ENCODE data around the gene SULT1A2. TPM values are rescaled to one million over a fixed set of nuclear protein-coding genes. Genes with fewer than 3 reads are reported as not detected.
"Not testable (repeated sequence)": the region's sequence is repeated elsewhere in the genome, so short reads cannot be mapped to it uniquely, and the experiment has no call there.

The SULT1A2 gene
- total RNA-seq, 1 experiment from 2014 or later: not detected

- Histone ChIP-seq H3K27ac (no peak overlapping the region), H3K27me3 (replicated peaks) (0 out of 2 replicates have a peak, but pooled peaks cover 3% of the 10 kb centered on the region), H3K9me3 (replicated peaks) (no peaks in the 10 kb centered on the region), H3K4me1 (replicated peaks) (no peaks in the 10 kb centered on the region), H3K4me3 (no peak overlapping the region), H3K36me3 (no peaks in the 10 kb centered on the region)
- DNase-seq (ENCODE audit: low read depth in 1 of 2, low spot score in 2 of 2): no peak
These were observed 50.2 kb downstream of the SULT1A2 start for GRCh38 chr16:28546626-28547025.

GRCh38 chr16:28545964-28546363 lies 50.9 kb downstream of the SULT1A2 start:
- DNase-seq (ENCODE audit: low read depth in 1 of 2, low spot score in 2 of 2); H3K27me3 ChIP-seq (replicated peaks); H3K4me1 ChIP-seq (replicated peaks); H3K36me3 ChIP-seq; H3K27ac ChIP-seq; H3K4me3 ChIP-seq; H3K9me3 ChIP-seq (replicated peaks): not testable (repeated sequence)

DNA sequence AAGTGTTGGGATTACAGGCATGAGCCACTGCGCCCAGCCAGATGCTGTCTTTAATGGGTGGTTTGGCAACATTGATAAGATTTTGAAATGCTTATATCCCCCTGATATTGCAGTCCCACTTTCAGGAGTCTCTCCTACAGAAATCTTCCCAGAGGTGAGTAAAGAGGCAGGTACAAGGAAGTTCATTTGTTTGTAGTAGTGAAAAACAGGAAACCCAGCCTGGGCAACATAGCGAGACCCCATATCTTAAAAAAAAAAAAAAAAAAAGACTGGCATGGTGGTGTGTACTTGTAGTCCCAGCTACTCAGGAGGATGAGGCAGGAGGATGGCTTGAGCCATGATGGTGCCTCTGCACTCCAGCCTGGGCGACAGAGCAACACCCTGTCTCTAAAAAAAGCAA lies 51.9 kb downstream of the SULT1A2 start:
- H3K9me3 ChIP-seq (replicated peaks): no peaks in the 10 kb centered on the region
- H3K4me1 ChIP-seq (replicated peaks): no peaks in the 10 kb centered on the region
- no peaks in the 10 kb centered on the region for H3K36me3 ChIP-seq
- no peak overlapping the region for H3K4me3 ChIP-seq
- 0 out of 2 replicates have a peak, but pooled peaks cover 3% of the 10 kb centered on the region for H3K27me3 ChIP-seq (replicated peaks)
- no peak for DNase-seq (ENCODE audit: low read depth in 1 of 2, low spot score in 2 of 2)
- H3K27ac ChIP-seq: no peak overlapping the region

DNA sequence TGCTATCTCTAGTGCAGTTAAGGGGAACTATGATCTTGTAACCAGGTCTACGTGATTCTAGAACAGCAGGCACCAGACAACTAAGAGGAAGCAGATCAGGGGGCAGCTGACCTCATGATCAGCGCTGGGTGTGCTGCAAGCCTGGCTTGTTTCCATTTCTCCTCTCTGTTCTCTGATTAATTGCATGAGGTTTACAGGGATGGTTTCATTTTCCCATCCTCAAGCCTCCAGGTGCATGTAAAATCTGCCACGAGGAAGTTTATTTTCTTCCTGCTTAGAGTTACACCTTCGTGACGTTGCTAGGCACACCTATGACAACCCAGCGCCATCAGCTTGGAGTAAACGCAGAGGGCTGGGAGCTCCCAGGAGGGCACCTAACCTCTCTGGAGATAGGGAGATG lies 53.8 kb downstream of the SULT1A2 start:
- Histone ChIP-seq H3K27me3 (replicated peaks) (0 out of 2 replicates have a peak, but pooled peaks cover 3% of the 10 kb centered on the region), H3K4me3 (no peak overlapping the region), H3K27ac (no peak overlapping the region), H3K4me1 (replicated peaks) (peaks cover 5% of the 10 kb centered on the region; the same call in 1 of the 2 replicates), H3K36me3 (no peaks in the 10 kb centered on the region), H3K9me3 (replicated peaks) (no peaks in the 10 kb centered on the region)
- no peak for DNase-seq (ENCODE audit: low read depth in 1 of 2, low spot score in 2 of 2)

DNA sequence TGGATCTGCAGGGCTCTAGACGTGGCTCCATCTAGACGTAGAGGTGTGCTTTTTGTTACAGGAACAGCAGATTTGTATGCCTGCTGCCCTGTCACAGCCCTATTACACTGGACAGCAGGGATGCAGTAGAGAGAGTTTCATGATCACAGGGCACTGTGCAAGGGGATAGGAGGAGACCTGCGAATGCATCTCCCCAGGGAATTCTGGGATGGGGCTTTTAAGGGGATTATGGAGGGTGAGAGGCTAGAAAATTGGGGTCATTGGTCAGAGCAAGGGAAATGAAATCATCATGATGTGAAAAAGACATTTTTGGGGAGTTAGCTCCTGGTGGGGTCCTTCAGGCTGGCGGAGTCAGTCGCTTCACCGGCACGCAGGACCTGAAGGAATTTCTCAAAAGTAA lies 54.2 kb downstream of the SULT1A2 start:
- DNase-seq (ENCODE audit: low read depth in 1 of 2, low spot score in 2 of 2): no peak
- Histone ChIP-seq H3K27me3 (replicated peaks) (0 out of 2 replicates have a peak, but pooled peaks cover 3% of the 10 kb centered on the region), H3K36me3 (no peaks in the 10 kb centered on the region), H3K4me3 (no peak overlapping the region), H3K4me1 (replicated peaks) (peaks cover 5% of the 10 kb centered on the region; the same call in 1 of the 2 replicates), H3K9me3 (replicated peaks) (no peaks in the 10 kb centered on the region), H3K27ac (no peak overlapping the region)

Other genes with a start within 250 kb of the SULT1A2 start
- 1.2 TPM in 1 of 2 replicates, not detected in the other for gene NPIPB6, start 233.5 kb downstream of the SULT1A2 start, total RNA-seq (2014; rRNA removed; shearing (Covaris generic))
- 43.3 and 49.8 TPM in 2 replicates for gene EIF3CL, start 193.2 kb downstream of the SULT1A2 start, total RNA-seq (2014; rRNA removed; shearing (Covaris generic))
- gene NPIPB7, start 124.7 kb downstream of the SULT1A2 start, total RNA-seq (2014; rRNA removed; shearing (Covaris generic)): not detected in 2 replicates
- 4.7 and 6.9 TPM in 2 replicates for gene CLN3, start 105.0 kb downstream of the SULT1A2 start, total RNA-seq (2014; rRNA removed; shearing (Covaris generic))
- gene APOBR, start 102.4 kb downstream of the SULT1A2 start, total RNA-seq (2014; rRNA removed; shearing (Covaris generic)): not detected in 2 replicates
- gene IL27, start 90.2 kb downstream of the SULT1A2 start, total RNA-seq (2014; rRNA removed; shearing (Covaris generic)): not detected in 2 replicates
- gene NUPR1, start 58.1 kb downstream of the SULT1A2 start, total RNA-seq (2014; rRNA removed; shearing (Covaris generic)): 0.16 and 0.92 TPM in 2 replicates
- 20.2 and 20.6 TPM in 2 replicates for gene SGF29, start 43.1 kb downstream of the SULT1A2 start, total RNA-seq (2014; rRNA removed; shearing (Covaris generic))
- 0.79 TPM in 1 of 2 replicates, not detected in the other for gene SULT1A1, start 13.0 kb upstream of the SULT1A2 start, total RNA-seq (2014; rRNA removed; shearing (Covaris generic))
- gene NPIPB8, start 41.0 kb upstream of the SULT1A2 start, total RNA-seq (2014; rRNA removed; shearing (Covaris generic)): not detected in 2 replicates
- gene EIF3C, start 114.4 kb upstream of the SULT1A2 start, total RNA-seq (2014; rRNA removed; shearing (Covaris generic)): 53.2 and 76.5 TPM in 2 replicates
- 0.61 and 1.4 TPM in 2 replicates for gene NPIPB9, start 154.7 kb upstream of the SULT1A2 start, total RNA-seq (2014; rRNA removed; shearing (Covaris generic))
- 35.0 and 49.8 TPM in 2 replicates for gene ATXN2L, start 225.9 kb upstream of the SULT1A2 start, total RNA-seq (2014; rRNA removed; shearing (Covaris generic))
- gene TUFM, start 249.3 kb upstream of the SULT1A2 start, total RNA-seq (2014; rRNA removed; shearing (Covaris generic)): 142 and 154 TPM in 2 replicates